ENCODE measurements around the gene ALKBH8.
"Not testable (repeated sequence)": the region's sequence is repeated elsewhere in the genome, so short reads cannot be mapped to it uniquely, and the experiment has no call there.

The ALKBH8 gene

DNA sequence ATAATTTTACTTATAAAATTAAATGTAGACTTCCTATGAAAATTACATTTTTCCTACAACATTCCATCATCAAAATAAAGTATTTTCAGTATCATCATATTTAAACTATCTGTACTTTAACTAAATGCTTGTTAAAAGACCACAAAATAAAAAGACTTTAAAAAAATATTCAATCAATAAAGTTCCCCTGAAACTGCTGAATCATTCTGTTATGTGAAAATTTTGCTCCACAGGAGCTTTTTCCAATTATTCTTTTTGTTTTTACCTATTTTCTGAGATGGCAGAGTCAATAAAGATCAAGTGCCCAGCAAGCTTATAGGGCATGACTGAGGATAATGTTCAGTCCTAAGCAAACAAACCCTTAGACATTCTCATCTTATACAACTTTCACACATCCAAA is 27.3 kb downstream of the ALKBH8 start:
- Histone ChIP-seq H3K36me3 (ENCODE audit: control insufficient read depth in 2 of 2, insufficient read depth in 1 of 2, low read length in 2 of 2) (peaks cover 0 to 17% of the 10 kb centered on the region in 2 experiments; a peak in 1 of 3 replicates), H3K9me3 (ENCODE audit: control insufficient read depth, insufficient read depth, low read depth, low read length) (no peaks in the 10 kb centered on the region), H3K4me3 (ENCODE audit: low read depth, low read length) (no peak overlapping the region), H3K27ac (ENCODE audit: extremely low read depth, low read depth, low read length) (no peak overlapping the region), H3K4me1 (ENCODE audit: control insufficient read depth, insufficient read depth, low read length) (no peaks in the 10 kb centered on the region)
- ChIA-PET CTCF (interaction anchor here (0.6 to 1.4 kb wide), 4 partner anchors 9 to 151 kb away, joined by 3 to 7 read pairs (median 4); no protein-coding TSS in a partner anchor), POLR2A (no interaction called here)
- TF ChIP-seq ZNF518A (tag by site-specific recombination; conservative IDR thresholded peaks at IDR 0.05; ENCODE audit: low read depth) (no peak), ZNF24 (tag by site-specific recombination; IDR thresholded peaks at IDR 0.05) (no peak)
- TF ChIP-seq, protein P1, sequence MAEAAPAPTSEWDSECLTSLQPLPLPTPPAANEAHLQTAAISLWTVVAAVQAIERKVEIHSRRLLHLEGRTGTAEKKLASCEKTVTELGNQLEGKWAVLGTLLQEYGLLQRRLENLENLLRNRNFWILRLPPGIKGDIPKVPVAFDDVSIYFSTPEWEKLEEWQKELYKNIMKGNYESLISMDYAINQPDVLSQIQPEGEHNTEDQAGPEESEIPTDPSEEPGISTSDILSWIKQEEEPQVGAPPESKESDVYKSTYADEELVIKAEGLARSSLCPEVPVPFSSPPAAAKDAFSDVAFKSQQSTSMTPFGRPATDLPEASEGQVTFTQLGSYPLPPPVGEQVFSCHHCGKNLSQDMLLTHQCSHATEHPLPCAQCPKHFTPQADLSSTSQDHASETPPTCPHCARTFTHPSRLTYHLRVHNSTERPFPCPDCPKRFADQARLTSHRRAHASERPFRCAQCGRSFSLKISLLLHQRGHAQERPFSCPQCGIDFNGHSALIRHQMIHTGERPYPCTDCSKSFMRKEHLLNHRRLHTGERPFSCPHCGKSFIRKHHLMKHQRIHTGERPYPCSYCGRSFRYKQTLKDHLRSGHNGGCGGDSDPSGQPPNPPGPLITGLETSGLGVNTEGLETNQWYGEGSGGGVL (tag by site-specific recombination; IDR thresholded peaks at IDR 0.05) = no peak

GRCh38 chr11:107537155-107537554 is 28.4 kb downstream of the ALKBH8 start:
- POLR2A ChIA-PET; H3K27ac ChIP-seq (ENCODE audit: extremely low read depth, low read depth, low read length); H3K9me3 ChIP-seq (ENCODE audit: control insufficient read depth, insufficient read depth, low read depth, low read length); H3K4me3 ChIP-seq (ENCODE audit: low read depth, low read length); H3K4me1 ChIP-seq (ENCODE audit: control insufficient read depth, insufficient read depth, low read length): not testable (repeated sequence)
- CTCF ChIA-PET = interaction anchor here (0.6 kb wide), 1 partner anchor 56 kb away, joined by 6 read pairs; no protein-coding TSS in a partner anchor
- peaks cover 0 to 17% of the 10 kb centered on the region in 2 experiments; a peak in 1 of 3 replicates for H3K36me3 ChIP-seq (ENCODE audit: control insufficient read depth in 2 of 2, insufficient read depth in 1 of 2, low read length in 2 of 2)
- peak; percentile 65 for TF ChIP-seq ZNF146 (tag by site-specific recombination; IDR thresholded peaks at IDR 0.05)

GRCh38 chr11:107526197-107526596 is 39.3 kb downstream of the ALKBH8 start:
- no peak overlapping the region for H3K27ac ChIP-seq (ENCODE audit: extremely low read depth, low read depth, low read length)
- CTCF ChIA-PET = no interaction called here
- no peaks in the 10 kb centered on the region for H3K9me3 ChIP-seq (ENCODE audit: control insufficient read depth, insufficient read depth, low read depth, low read length)
- no peaks in the 10 kb centered on the region for H3K4me1 ChIP-seq (ENCODE audit: control insufficient read depth, insufficient read depth, low read length)
- POLR2A ChIA-PET = no interaction called here
- no peak overlapping the region for H3K4me3 ChIP-seq (ENCODE audit: low read depth, low read length)
- TF ChIP-seq, protein P2, sequence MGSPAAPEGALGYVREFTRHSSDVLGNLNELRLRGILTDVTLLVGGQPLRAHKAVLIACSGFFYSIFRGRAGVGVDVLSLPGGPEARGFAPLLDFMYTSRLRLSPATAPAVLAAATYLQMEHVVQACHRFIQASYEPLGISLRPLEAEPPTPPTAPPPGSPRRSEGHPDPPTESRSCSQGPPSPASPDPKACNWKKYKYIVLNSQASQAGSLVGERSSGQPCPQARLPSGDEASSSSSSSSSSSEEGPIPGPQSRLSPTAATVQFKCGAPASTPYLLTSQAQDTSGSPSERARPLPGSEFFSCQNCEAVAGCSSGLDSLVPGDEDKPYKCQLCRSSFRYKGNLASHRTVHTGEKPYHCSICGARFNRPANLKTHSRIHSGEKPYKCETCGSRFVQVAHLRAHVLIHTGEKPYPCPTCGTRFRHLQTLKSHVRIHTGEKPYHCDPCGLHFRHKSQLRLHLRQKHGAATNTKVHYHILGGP (tag by site-specific recombination; IDR thresholded peaks at IDR 0.05) = no peak
- peaks cover 0 to 3% of the 10 kb centered on the region in 2 experiments; a peak in 1 of 3 replicates for H3K36me3 ChIP-seq (ENCODE audit: control insufficient read depth in 2 of 2, insufficient read depth in 1 of 2, low read length in 2 of 2)

DNA sequence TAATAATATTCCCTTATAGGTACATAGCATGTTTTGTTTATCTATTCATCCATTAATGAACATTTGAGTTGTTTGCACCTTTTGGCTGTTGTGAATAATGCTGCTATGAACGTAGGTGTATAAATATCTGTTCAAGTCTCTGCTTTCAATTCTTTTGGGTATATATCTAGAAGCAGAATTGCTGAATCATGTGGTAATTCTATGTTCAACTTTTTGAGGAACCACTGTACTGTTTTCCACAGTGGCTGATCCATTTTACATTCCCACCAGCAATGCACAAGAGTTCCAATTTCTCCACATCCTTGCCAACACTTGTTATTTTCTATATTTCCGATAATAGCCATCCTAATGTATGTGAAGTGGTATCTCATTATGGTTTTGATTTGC is 56.7 kb downstream of the ALKBH8 start:
- CTCF ChIA-PET = no interaction called here
- Histone ChIP-seq H3K27ac (ENCODE audit: extremely low read depth, low read depth, low read length) (no peak overlapping the region), H3K36me3 (ENCODE audit: control insufficient read depth in 2 of 2, insufficient read depth in 1 of 2, low read length in 2 of 2) (peaks cover 0 to 16% of the 10 kb centered on the region in 2 experiments; a peak in 1 of 3 replicates), H3K9me3 (ENCODE audit: control insufficient read depth, insufficient read depth, low read depth, low read length) (no peaks in the 10 kb centered on the region), H3K4me1 (ENCODE audit: control insufficient read depth, insufficient read depth, low read length) (no peaks in the 10 kb centered on the region), H3K4me3 (ENCODE audit: low read depth, low read length) (no peak overlapping the region)
- POLR2A ChIA-PET = no interaction called here
- no peak for TF ChIP-seq ZNF837 (tag by site-specific recombination; IDR thresholded peaks at IDR 0.05)
- TF ChIP-seq, protein P3, sequence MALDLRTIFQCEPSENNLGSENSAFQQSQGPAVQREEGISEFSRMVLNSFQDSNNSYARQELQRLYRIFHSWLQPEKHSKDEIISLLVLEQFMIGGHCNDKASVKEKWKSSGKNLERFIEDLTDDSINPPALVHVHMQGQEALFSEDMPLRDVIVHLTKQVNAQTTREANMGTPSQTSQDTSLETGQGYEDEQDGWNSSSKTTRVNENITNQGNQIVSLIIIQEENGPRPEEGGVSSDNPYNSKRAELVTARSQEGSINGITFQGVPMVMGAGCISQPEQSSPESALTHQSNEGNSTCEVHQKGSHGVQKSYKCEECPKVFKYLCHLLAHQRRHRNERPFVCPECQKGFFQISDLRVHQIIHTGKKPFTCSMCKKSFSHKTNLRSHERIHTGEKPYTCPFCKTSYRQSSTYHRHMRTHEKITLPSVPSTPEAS (tag by site-specific recombination; IDR thresholded peaks at IDR 0.05) = no peak
- no peak for TF ChIP-seq BCL11A (tag by site-specific recombination; IDR thresholded peaks at IDR 0.05; ENCODE audit: low read depth)
- no peak for TF ChIP-seq ZNF214 (tag by site-specific recombination; IDR thresholded peaks at IDR 0.05; ENCODE audit: borderline replicate concordance)
- TF ChIP-seq ZNF155 (tag by site-specific recombination; IDR thresholded peaks at IDR 0.05) = no peak
- no peak for TF ChIP-seq ZNF704 (tag by site-specific recombination; IDR thresholded peaks at IDR 0.05)
- TF ChIP-seq ZNF341 (tag by site-specific recombination; IDR thresholded peaks at IDR 0.05; ENCODE audit: low read depth) = no peak
- no peak for TF ChIP-seq ZNF18 (tag by site-specific recombination; IDR thresholded peaks at IDR 0.05)
- no peak for TF ChIP-seq OVOL3 (tag by site-specific recombination; IDR thresholded peaks at IDR 0.05)
- TF ChIP-seq ZNF677 (tag by site-specific recombination; IDR thresholded peaks at IDR 0.05) = no peak

Data from HEK293 (cell line).